Caco-2 (cell line): ENCODE measurements around the gene GTF2E1. TPM values are rescaled to one million over a fixed set of nuclear protein-coding genes. Genes with fewer than 3 reads are reported as not detected.
"Not testable (repeated sequence)": the region's sequence is repeated elsewhere in the genome, so short reads cannot be mapped to it uniquely, and the experiment has no call there.

Source experiments
- BruUV-seq: library from RNA; stranded (reverse); fragments of 400-500 nt; replicated peaks from 2 replicates; lab custom pipeline; 2021; lab: Mats Ljungman, UMichigan
- CTCF ChIA-PET: fragments of 300-600 bp; sonication (Branson Sonifier 250); formaldehyde crosslinking; loops from one replicate; lab custom pipeline; 2022; ENCODE audit warnings: antibody characterized with exemption; lab: Charles Lee
- POLR2A ChIA-PET: fragments of 300-600 bp; sonication (Branson Sonifier 250); formaldehyde crosslinking; loops from one replicate; lab custom pipeline; 2022; ENCODE audit warnings: antibody characterized with exemption; lab: Charles Lee
- DNase-seq, 2 experiments: peaks; one replicate each; pipeline versions ENCODE4 v3.0.0 to v3.0.0-alpha.2; 2020 to 2022
- H3K27me3 ChIP-seq: replicated peaks from 2 replicates; pipeline ENCODE4 v1.6.0; 2011; ENCODE audit warnings: low read length; ENCODE audit not compliant: control insufficient read depth, insufficient read depth
- H3K36me3 ChIP-seq: 2 replicates; pipeline ENCODE4 v1.5.1; 2011; ENCODE audit warnings: low read length; ENCODE audit not compliant: control insufficient read depth, insufficient read depth
- H3K4me1 ChIP-seq: fragments of 250-450 bp; sonication (Bioruptor Pico); 2 replicates; pipeline ENCODE4 v1.5.1; 2020; ENCODE audit warnings: mild to moderate bottlenecking
- H3K4me3 ChIP-seq: 2 replicates; pipeline ENCODE4 v1.5.1; 2011; ENCODE audit warnings: low read depth, mild to moderate bottlenecking, control low read depth, low read length
- H3K9me3 ChIP-seq: fragments of 250-450 bp; sonication (Bioruptor Pico); 2 replicates; pipeline ENCODE4 v1.5.1; 2020; ENCODE audit warnings: mild to moderate bottlenecking, moderate library complexity
- H3K27ac Mint-ChIP-seq: one replicate; pipeline ENCODE4 v1.8.0; 2022; ENCODE audit warnings: mixed read lengths; ENCODE audit not compliant: unreplicated experiment
- H3K27me3 Mint-ChIP-seq: one replicate; pipeline ENCODE4 v1.8.0; 2022; ENCODE audit warnings: mixed read lengths; ENCODE audit not compliant: insufficient read depth, unreplicated experiment
- H3K36me3 Mint-ChIP-seq: one replicate; pipeline ENCODE4 v1.8.0; 2022; ENCODE audit warnings: mild to moderate bottlenecking, mixed read lengths; ENCODE audit not compliant: insufficient read depth, unreplicated experiment
- H3K4me1 Mint-ChIP-seq: one replicate; pipeline ENCODE4 v1.8.0; 2022; ENCODE audit warnings: low read depth, mixed read lengths; ENCODE audit not compliant: unreplicated experiment
- H3K4me3 Mint-ChIP-seq: one replicate; pipeline ENCODE4 v1.8.0; 2022; ENCODE audit warnings: mild to moderate bottlenecking, moderate library complexity, mixed read lengths; ENCODE audit not compliant: unreplicated experiment
- H3K9me3 Mint-ChIP-seq: one replicate; pipeline ENCODE4 v1.8.0; 2022; ENCODE audit warnings: mixed read lengths; ENCODE audit not compliant: unreplicated experiment
- CTCF ChIP-seq, 2 experiments: fragments of 200-600 bp in 1 of 2; IDR thresholded peaks; 1 replicate in 1 of 2; 2 replicates in 1 of 2; pipeline versions ENCODE4 v1.5.1 to v1.8.0; 2011 to 2022; ENCODE audit warnings: antibody characterized with exemption in 1 of 2, control low read depth in 1 of 2, inconsistent platforms in 1 of 2, low read depth in 1 of 2, low read length in 1 of 2, mild to moderate bottlenecking in 1 of 2, moderate library complexity in 1 of 2; ENCODE audit not compliant: insufficient read depth in 1 of 2, severe bottlenecking in 1 of 2, unreplicated experiment in 1 of 2
- intact Hi-C: fragments of 100-400 bp; cut with micrococcal nuclease; formaldehyde crosslinking; loops from one replicate; pipeline ENCODE4 v1.10.0; 2022; ENCODE audit not compliant: unreplicated experiment
- total RNA-seq: library from RNA; stranded (reverse); gene quantifications from 2 replicates; pipeline ENCODE4 v1.2.3, GENCODE V29; 2022

GTF2E1 gene
- total RNA-seq, 1 experiment from 2014 or later: 30.6 TPM

- no TSS peak for BruUV-seq
- Mint-ChIP-seq H3K36me3 (peaks cover 7% of the 10 kb centered on the region), H3K27ac (no peak overlapping the region), H3K9me3 (no peaks in the 10 kb centered on the region), H3K27me3 (no peaks in the 10 kb centered on the region), H3K4me1 (no peaks in the 10 kb centered on the region), H3K4me3 (no peak overlapping the region)
- H3K9me3 ChIP-seq: no peaks in the 10 kb centered on the region
- no peaks in the 10 kb centered on the region for H3K4me1 ChIP-seq
- no peak overlapping the region for H3K4me3 ChIP-seq
- ChIA-PET CTCF (no interaction called here), POLR2A (no interaction called here)
- no peaks in the 10 kb centered on the region for H3K36me3 ChIP-seq
- no peak for DNase-seq
- intact Hi-C loops: no loop called here
- no peak for TF ChIP-seq CTCF (IDR thresholded peaks at IDR 0.05; ENCODE audit: insufficient read depth in 1 of 2, low read depth in 1 of 2, low read length in 1 of 2, severe bottlenecking in 1 of 2, unreplicated experiment in 1 of 2)
- no peaks in the 10 kb centered on the region for H3K27me3 ChIP-seq
Observed at GRCh38 chr3:120708408-120708807, 34.1 kb upstream of the GTF2E1 start.

DNA sequence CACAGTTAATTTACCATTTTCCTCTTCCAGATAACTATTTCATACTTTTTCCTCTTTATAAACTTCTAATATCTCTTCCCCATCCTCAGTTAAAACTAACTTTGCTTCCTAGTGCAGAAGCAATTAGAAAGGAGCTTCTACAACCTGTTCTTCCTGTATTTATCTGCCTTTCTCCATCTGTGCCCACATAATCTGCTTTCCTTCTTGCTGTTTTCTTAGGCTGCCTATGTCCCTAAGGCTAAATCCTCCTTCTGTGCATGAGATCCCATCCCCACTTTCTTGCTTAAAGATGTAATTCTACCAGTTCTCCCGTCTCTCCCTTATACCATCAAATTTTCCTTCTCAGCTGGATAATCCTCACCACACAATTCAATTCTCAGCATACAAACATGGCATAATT lies 32.2 kb upstream of the GTF2E1 start:
- Histone ChIP-seq H3K9me3 (no peaks in the 10 kb centered on the region), H3K27me3 (no peaks in the 10 kb centered on the region), H3K36me3 (no peaks in the 10 kb centered on the region), H3K4me1 (no peaks in the 10 kb centered on the region), H3K4me3 (no peak overlapping the region)
- Mint-ChIP-seq H3K4me1 (no peaks in the 10 kb centered on the region), H3K27me3 (no peaks in the 10 kb centered on the region), H3K9me3 (no peaks in the 10 kb centered on the region), H3K36me3 (no peaks in the 10 kb centered on the region), H3K4me3 (no peak overlapping the region), H3K27ac (no peak overlapping the region)
- ChIA-PET CTCF (no interaction called here), POLR2A (no interaction called here)
- intact Hi-C loops: no loop called here
- no TSS peak for BruUV-seq
- DNase-seq: no peak
- TF ChIP-seq CTCF (IDR thresholded peaks at IDR 0.05; ENCODE audit: insufficient read depth in 1 of 2, low read depth in 1 of 2, low read length in 1 of 2, severe bottlenecking in 1 of 2, unreplicated experiment in 1 of 2): no peak

DNA sequence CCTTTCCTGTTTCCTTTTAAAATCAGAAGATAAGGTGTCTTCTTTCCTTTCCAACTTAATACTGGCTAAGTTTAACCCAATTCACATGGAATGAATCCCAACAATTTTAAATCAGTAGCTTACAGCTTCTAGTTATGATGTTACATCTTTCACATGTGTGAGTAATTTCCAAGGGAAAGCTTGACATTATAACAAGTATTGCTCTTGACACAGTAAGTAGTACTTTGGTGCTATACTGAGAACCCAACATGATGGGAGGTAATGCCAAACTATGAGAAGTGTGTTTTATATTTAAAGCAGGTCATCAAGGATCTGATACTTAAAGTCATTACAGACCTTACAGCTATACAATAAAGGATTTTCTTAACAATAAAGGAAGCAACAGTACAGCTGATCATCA lies 29.3 kb upstream of the GTF2E1 start:
- Histone ChIP-seq H3K27me3 (no peaks in the 10 kb centered on the region), H3K4me3 (no peak overlapping the region), H3K9me3 (no peaks in the 10 kb centered on the region), H3K36me3 (no peaks in the 10 kb centered on the region), H3K4me1 (no peaks in the 10 kb centered on the region)
- intact Hi-C loops: no loop called here
- Mint-ChIP-seq H3K27me3 (no peaks in the 10 kb centered on the region), H3K4me3 (no peak overlapping the region), H3K27ac (no peak overlapping the region), H3K36me3 (no peaks in the 10 kb centered on the region), H3K9me3 (no peaks in the 10 kb centered on the region), H3K4me1 (no peaks in the 10 kb centered on the region)
- ChIA-PET POLR2A (no interaction called here), CTCF (no interaction called here)
- TF ChIP-seq CTCF (IDR thresholded peaks at IDR 0.05; ENCODE audit: insufficient read depth in 1 of 2, low read depth in 1 of 2, low read length in 1 of 2, severe bottlenecking in 1 of 2, unreplicated experiment in 1 of 2): no peak
- DNase-seq: no peak
- BruUV-seq: no TSS peak

DNA sequence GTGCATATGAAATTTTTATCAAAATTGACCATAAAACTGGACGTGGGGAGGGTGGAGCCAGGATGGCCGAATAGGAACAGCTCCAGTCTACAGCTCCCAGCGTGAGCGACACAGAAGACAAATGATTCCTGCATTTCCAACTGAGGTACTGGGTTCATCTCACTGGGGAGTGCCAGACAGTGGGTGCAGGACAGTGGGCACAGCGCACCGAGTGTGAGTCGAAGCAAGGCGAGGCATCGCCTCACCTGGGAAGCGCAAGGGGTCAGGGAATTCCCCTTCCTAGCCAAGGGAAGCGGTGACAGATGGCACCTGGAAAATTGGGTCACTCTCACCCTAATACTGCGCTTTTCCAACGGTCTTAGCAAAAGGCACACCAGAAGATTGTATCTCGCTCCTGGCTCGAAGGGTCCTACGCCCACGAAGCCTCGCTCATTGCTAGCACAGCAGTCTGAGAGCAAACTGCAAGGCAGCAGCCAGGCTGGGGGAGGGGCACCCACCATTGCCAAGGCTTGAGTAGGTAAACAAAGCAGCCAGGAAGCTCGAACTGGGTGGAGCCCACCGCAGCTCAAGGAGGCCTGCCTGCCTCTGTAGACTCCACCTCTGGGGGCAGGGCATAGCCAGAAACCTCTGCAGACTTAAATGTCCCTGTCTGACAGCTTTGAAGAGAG lies 23.2 kb upstream of the GTF2E1 start:
- H3K27ac Mint-ChIP-seq, CTCF ChIA-PET, H3K4me1 ChIP-seq, H3K27me3 ChIP-seq, H3K36me3 ChIP-seq, H3K4me3 ChIP-seq, H3K4me3 Mint-ChIP-seq, H3K9me3 Mint-ChIP-seq, H3K9me3 ChIP-seq, H3K4me1 Mint-ChIP-seq, BruUV-seq, POLR2A ChIA-PET, intact Hi-C loops, H3K36me3 Mint-ChIP-seq, H3K27me3 Mint-ChIP-seq: not testable (repeated sequence)
- peak; percentile 6 to 43 for DNase-seq
